ENCODE results near the gene CHMP4B. TPM values are rescaled to one million over a fixed set of nuclear protein-coding genes. Genes with fewer than 3 reads are reported as not detected.

The CHMP4B gene
- total RNA-seq, 2 experiments from 2014 or later: 44.2 to 49.3 TPM

DNA sequence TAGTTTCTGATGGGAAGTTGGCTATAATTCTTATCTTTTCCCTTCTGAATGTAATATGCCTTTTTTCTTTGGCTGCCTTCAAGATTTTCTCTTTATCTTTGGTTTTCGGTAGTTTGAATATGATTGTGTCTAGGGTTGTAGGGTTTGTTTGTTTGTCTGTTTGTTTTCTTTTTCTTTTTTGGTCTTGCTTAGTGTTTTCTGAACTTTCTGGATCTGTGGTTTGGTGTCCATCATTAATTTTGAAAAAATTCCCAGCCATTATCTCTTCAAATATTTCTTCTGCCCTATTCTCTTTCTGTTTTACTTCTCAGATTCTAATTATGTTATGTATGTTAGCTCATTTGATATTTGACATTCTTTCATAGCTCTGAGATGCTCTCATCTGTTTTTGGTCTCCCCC, 79.4 kb downstream of the CHMP4B start:
- H3K27ac ChIP-seq (ENCODE audit: low read depth in 1 of 2, low read length in 2 of 2): no peak overlapping the region
- no peak for DNase-seq
- intact Hi-C loops (cut with DNase I, micrococcal nuclease): no loop called here
- H3K4me1 ChIP-seq (ENCODE audit: insufficient read depth, low read length): no peaks in the 10 kb centered on the region
- no peaks in the 10 kb centered on the region for H3K36me3 ChIP-seq (ENCODE audit: insufficient read depth, low read length)
- no peaks in the 10 kb centered on the region for H3K4me1 Mint-ChIP-seq (ENCODE audit: low read depth)
- ChIA-PET CTCF (no interaction called here), POLR2A (no interaction called here)
- peaks cover 0 to 6% of the 10 kb centered on the region in 2 experiments for H3K9me3 ChIP-seq (ENCODE audit: control insufficient read depth in 1 of 2, insufficient read depth in 1 of 2, low read length in 2 of 2)
- H3K27me3 ChIP-seq (ENCODE audit: control insufficient read depth in 1 of 2, insufficient read depth in 2 of 2, low read length in 2 of 2): no peaks in the 10 kb centered on the region
- peaks cover 4% of the 10 kb centered on the region for H3K9me3 Mint-ChIP-seq
- ATAC-seq (ENCODE audit: poor library complexity): no peak
- peaks cover 4% of the 10 kb centered on the region for H3K27me3 Mint-ChIP-seq
- H3K4me3 ChIP-seq (ENCODE audit: low read length): no peak overlapping the region
- no peak overlapping the region for H3K4me3 Mint-ChIP-seq
- H3K36me3 Mint-ChIP-seq (ENCODE audit: low read depth): no peaks in the 10 kb centered on the region
- H3K27ac Mint-ChIP-seq: no peak overlapping the region
- TF ChIP-seq CTCF (IDR thresholded peaks at IDR 0.05): no peak

DNA sequence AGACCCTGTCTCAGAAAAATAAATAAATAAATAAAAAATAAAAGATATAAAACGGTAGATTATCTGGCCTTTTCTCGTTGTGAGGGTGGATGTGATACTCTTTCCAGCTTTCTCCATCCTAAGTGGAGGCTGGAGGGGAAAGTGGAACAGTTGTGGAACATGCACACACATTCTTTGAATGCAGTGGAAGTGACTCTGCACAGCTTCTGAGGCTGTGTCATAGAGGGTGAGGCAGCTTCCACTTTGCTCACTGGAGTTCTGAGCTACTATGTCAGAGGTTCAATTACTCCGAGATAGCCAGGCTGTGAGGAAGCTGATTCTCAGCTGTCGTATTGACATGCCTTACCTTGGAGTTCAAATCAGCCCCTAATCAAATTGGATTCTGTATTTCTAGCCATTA, 82.2 kb downstream of the CHMP4B start:
- H3K4me3 ChIP-seq (ENCODE audit: low read length): no peak overlapping the region
- H3K27ac ChIP-seq (ENCODE audit: low read depth in 1 of 2, low read length in 2 of 2): no peak overlapping the region
- intact Hi-C loops (cut with DNase I, micrococcal nuclease): no loop called here
- H3K4me1 ChIP-seq (ENCODE audit: insufficient read depth, low read length): no peaks in the 10 kb centered on the region
- no peaks in the 10 kb centered on the region for H3K4me1 Mint-ChIP-seq (ENCODE audit: low read depth)
- H3K36me3 ChIP-seq (ENCODE audit: insufficient read depth, low read length): no peaks in the 10 kb centered on the region
- ChIA-PET CTCF (no interaction called here), POLR2A (no interaction called here)
- no peaks in the 10 kb centered on the region for H3K36me3 Mint-ChIP-seq (ENCODE audit: low read depth)
- no peak overlapping the region for H3K27ac Mint-ChIP-seq
- TF ChIP-seq CTCF (IDR thresholded peaks at IDR 0.05): no peak
- DNase-seq (no peak), ATAC-seq (ENCODE audit: poor library complexity) (no peak)
- H3K27me3 ChIP-seq (ENCODE audit: control insufficient read depth in 1 of 2, insufficient read depth in 2 of 2, low read length in 2 of 2): peaks cover 3 to 4% of the 10 kb centered on the region in 2 experiments
- peaks cover 0 to 6% of the 10 kb centered on the region in 2 experiments for H3K9me3 ChIP-seq (ENCODE audit: control insufficient read depth in 1 of 2, insufficient read depth in 1 of 2, low read length in 2 of 2)
- peaks cover 4% of the 10 kb centered on the region for H3K9me3 Mint-ChIP-seq
- H3K4me3 Mint-ChIP-seq: no peak overlapping the region
- H3K27me3 Mint-ChIP-seq: peaks cover 9% of the 10 kb centered on the region

- intact Hi-C loops (cut with DNase I, micrococcal nuclease): no loop called here
- peaks cover 0 to 6% of the 10 kb centered on the region in 2 experiments for H3K9me3 ChIP-seq (ENCODE audit: control insufficient read depth in 1 of 2, insufficient read depth in 1 of 2, low read length in 2 of 2)
- H3K36me3 Mint-ChIP-seq (ENCODE audit: low read depth): no peaks in the 10 kb centered on the region
- peaks cover 14% of the 10 kb centered on the region for H3K27me3 Mint-ChIP-seq
- POLR2A ChIA-PET: no interaction called here
- no peaks in the 10 kb centered on the region for H3K36me3 ChIP-seq (ENCODE audit: insufficient read depth, low read length)
- no peak overlapping the region for H3K27ac Mint-ChIP-seq
- no peaks in the 10 kb centered on the region for H3K4me1 ChIP-seq (ENCODE audit: insufficient read depth, low read length)
- H3K27me3 ChIP-seq (ENCODE audit: control insufficient read depth in 1 of 2, insufficient read depth in 2 of 2, low read length in 2 of 2): peaks cover 3 to 4% of the 10 kb centered on the region in 2 experiments
- no peak for DNase-seq
- no peak overlapping the region for H3K27ac ChIP-seq (ENCODE audit: low read depth in 1 of 2, low read length in 2 of 2)
- TF ChIP-seq CTCF (IDR thresholded peaks at IDR 0.05): no peak
- no peak overlapping the region for H3K4me3 ChIP-seq (ENCODE audit: low read length)
- CTCF ChIA-PET: no interaction called here
- ATAC-seq (ENCODE audit: poor library complexity): no peak
- no peak overlapping the region for H3K4me3 Mint-ChIP-seq
- peaks cover 4% of the 10 kb centered on the region for H3K9me3 Mint-ChIP-seq
- H3K4me1 Mint-ChIP-seq (ENCODE audit: low read depth): no peaks in the 10 kb centered on the region
Measured at GRCh38 chr20:33894798-33895197, 83.7 kb downstream of the CHMP4B start.
